IPS-NIHi7 (cell line): ENCODE measurements around the gene RBMXL3.
A peak's percentile ranks its signal among the peaks of the same experiment; 100 is the strongest.

ENCODE experiments used
- DNase-seq: peaks from one replicate; pipeline ENCODE4 v3.0.0; 2012; ENCODE audit warnings: mixed read lengths; ENCODE audit errors: extremely low spot score

Gene RBMXL3

GRCh38 chrX:115233497-115234455 is 44.6 kb downstream of the RBMXL3 start, which contains the start of gene LRCH2:
TSS of gene LRCH2 (minus strand) at chrX:115234096. CDS start at chrX:115234041, 55 bp downstream.
- DNase-seq, result peak; percentile 86

DNA sequence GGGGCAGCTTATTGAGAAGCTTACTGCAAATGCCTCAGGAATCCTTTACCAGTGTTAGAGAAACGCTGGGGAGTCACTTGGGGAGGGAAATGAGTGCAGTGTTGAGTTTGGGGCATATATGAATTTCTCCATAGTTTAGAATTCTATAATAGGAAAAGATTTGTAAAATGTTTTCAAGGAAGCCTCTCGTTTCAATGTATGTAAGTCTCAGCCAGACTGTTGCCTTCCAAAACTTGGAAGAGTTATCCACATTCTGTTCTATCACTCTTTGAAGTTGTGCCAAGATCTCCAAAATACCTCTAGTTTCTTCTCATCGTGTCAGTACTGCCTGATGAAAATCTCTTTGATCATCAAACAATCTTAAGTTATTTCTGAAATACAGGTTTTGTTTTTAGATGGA is 45.3 kb downstream of the RBMXL3 start:
- DNase-seq, result no peak

DNA sequence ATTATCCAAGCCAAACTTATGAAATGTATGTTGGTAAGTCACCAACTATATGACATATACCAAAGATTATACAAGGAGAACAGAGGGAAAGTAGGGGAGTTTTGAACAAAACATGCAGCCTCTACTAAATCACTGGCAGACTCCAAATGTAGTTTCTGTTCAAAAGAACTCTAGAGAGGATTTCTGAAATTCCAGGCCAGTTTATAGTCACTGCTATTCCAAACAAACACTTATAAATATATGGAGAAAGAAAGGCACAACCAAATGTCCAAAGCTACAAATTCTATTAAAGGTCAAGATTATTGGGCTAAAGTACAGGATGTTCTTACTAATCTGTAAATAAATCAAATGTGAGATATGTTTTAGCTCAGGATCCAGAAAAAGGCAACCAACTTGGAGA is 47.4 kb downstream of the RBMXL3 start:
- no peak for DNase-seq

DNA sequence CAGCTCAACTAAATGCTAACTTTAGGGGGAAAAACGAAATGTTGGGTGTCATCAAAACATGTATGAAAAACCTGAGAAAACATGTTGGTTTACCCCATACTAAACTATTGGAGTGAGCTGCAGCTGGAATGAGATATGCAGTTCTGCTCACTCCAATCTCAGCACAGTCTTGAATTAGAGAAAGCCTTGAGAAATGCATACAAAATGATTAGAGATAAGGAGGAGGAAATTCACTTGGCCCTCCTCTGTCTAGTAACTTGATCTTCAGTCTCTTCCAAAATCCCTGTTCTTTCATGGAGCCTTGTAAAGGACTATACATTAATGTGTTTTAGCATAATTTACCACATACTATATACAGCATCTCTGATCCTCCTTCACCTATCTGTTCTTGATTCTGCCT is 47.8 kb downstream of the RBMXL3 start:
- no peak for DNase-seq
